ENCODE data around the gene TMEM97. TPM values are rescaled to one million over a fixed set of nuclear protein-coding genes. Genes with fewer than 3 reads are reported as not detected.

TMEM97 gene
- total RNA-seq, 1 donor from 2014 or later, result 13.6 TPM

DNA sequence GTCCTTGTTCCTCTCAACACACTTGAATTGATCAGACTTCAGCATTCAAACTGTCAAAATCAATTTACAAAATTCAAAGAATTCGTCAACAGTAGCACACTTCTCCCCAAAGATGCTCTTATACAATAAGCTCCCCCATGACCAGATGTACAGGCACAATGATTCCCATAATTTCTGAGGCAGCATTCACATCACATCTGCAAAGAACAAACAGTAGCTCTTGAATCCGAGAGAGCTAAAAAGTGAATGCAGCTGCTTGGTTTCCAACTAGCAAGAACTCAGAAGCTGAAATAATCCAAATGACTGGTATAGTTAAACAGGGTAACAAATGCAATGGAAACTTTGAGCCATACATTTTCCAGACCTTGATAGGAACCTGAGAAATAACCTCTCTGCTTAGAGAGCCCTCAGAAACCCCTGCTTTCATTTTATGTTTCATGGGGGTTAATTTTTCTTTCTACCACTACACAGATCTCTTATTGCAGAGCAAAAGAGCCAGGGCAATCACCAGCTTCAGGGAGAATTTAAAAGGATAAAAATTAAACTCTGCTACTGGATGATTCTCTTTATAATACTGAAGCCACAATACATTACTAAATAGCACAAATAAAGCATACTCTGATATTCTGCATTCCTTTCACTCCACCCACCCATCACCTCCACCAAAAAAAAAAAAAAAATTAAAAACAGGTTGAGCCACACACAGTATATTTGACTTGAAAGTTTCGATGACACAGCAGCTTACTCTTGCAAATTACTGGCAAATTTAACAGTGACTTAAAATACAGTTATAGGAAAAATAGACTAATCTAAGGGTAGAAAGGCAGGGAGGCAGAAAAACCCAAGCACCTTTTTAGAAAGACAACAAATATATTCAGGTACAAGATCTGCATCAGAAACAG, 23.1 kb upstream of the TMEM97 start:
- TF ChIP-seq, protein P1, sequence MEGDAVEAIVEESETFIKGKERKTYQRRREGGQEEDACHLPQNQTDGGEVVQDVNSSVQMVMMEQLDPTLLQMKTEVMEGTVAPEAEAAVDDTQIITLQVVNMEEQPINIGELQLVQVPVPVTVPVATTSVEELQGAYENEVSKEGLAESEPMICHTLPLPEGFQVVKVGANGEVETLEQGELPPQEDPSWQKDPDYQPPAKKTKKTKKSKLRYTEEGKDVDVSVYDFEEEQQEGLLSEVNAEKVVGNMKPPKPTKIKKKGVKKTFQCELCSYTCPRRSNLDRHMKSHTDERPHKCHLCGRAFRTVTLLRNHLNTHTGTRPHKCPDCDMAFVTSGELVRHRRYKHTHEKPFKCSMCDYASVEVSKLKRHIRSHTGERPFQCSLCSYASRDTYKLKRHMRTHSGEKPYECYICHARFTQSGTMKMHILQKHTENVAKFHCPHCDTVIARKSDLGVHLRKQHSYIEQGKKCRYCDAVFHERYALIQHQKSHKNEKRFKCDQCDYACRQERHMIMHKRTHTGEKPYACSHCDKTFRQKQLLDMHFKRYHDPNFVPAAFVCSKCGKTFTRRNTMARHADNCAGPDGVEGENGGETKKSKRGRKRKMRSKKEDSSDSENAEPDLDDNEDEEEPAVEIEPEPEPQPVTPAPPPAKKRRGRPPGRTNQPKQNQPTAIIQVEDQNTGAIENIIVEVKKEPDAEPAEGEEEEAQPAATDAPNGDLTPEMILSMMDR (IDR thresholded peaks at IDR 0.05), result no peak
- no peaks in the 10 kb centered on the region for H3K9me3 Mint-ChIP-seq (ENCODE audit: low read depth)
- H3K4me3 Mint-ChIP-seq (ENCODE audit: unreplicated experiment), result no peak overlapping the region
- no peaks in the 10 kb centered on the region for H3K36me3 Mint-ChIP-seq (ENCODE audit: low read depth)
- peaks cover 7% of the 10 kb centered on the region for H3K4me1 Mint-ChIP-seq (ENCODE audit: low read depth)
- DNase-seq (ENCODE audit: low spot score), result no peak
- no peaks in the 10 kb centered on the region for H3K27me3 Mint-ChIP-seq (ENCODE audit: low read depth)
- no peak overlapping the region for H3K27ac Mint-ChIP-seq (ENCODE audit: unreplicated experiment)

DNA sequence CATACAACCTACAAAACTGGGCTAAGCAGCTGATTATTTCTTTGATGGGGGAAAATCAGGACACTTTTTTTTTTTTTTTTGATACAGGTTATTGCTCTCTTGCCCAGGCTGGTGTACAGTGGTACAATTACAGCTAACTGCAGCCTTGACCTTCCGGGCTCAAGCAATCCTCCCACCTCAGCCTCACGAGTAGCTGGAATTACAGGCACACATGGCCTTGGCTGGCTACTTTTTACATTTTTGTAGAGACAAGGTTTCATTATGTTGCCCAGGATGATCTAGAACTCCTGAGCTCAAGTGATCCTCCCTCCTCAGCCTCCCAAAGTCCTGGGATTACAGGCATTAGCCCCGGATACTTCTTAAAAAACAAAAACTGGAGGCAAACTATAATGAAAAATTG, 20.6 kb upstream of the TMEM97 start:
- TF ChIP-seq, protein P1 (IDR thresholded peaks at IDR 0.05), result no peak
- Mint-ChIP-seq H3K27me3 (ENCODE audit: low read depth) (no peaks in the 10 kb centered on the region), H3K9me3 (ENCODE audit: low read depth) (no peaks in the 10 kb centered on the region), H3K4me3 (ENCODE audit: unreplicated experiment) (no peak overlapping the region), H3K36me3 (ENCODE audit: low read depth) (no peaks in the 10 kb centered on the region), H3K27ac (ENCODE audit: unreplicated experiment) (no peak overlapping the region), H3K4me1 (ENCODE audit: low read depth) (peaks cover 4% of the 10 kb centered on the region)
- no peak for DNase-seq (ENCODE audit: low spot score)

DNA sequence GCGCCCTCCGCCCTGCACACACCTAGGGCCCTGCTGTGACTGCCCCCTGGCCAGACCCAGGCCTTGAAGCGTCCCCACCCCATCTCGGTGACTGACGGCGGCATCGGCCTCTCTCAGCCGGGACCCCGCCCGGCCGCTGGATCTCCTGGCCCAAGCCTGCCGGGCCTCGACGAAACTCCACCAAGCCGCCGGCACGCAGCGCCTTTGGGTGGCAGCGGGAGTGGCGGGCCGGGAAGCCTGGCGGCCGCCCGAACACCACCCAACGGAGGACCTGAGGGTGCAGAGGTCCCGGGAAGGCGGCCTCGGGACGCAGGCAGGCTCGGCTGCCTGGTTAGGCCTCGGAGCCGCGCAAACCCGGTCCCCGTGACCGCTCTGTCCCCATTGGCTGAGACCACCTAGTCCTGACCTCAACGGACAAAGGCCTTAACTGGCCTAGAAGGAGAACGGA, 12.0 kb upstream of the TMEM97 start:
- Mint-ChIP-seq H3K27me3 (ENCODE audit: low read depth) (no peaks in the 10 kb centered on the region), H3K9me3 (ENCODE audit: low read depth) (no peaks in the 10 kb centered on the region), H3K27ac (ENCODE audit: unreplicated experiment) (no peak overlapping the region), H3K36me3 (ENCODE audit: low read depth) (no peaks in the 10 kb centered on the region), H3K4me1 (ENCODE audit: low read depth) (no peaks in the 10 kb centered on the region), H3K4me3 (ENCODE audit: unreplicated experiment) (no peak overlapping the region)
- DNase-seq (ENCODE audit: low spot score), result no peak
- TF ChIP-seq, protein P1 (IDR thresholded peaks at IDR 0.05), result no peak

- TF ChIP-seq, protein P1 (IDR thresholded peaks at IDR 0.05), result no peak
- H3K36me3 Mint-ChIP-seq (ENCODE audit: low read depth), result no peaks in the 10 kb centered on the region
- H3K27me3 Mint-ChIP-seq (ENCODE audit: low read depth), result peaks cover 2% of the 10 kb centered on the region
- no peak overlapping the region for H3K27ac Mint-ChIP-seq (ENCODE audit: unreplicated experiment)
- peaks cover 9% of the 10 kb centered on the region for H3K4me1 Mint-ChIP-seq (ENCODE audit: low read depth)
- H3K9me3 Mint-ChIP-seq (ENCODE audit: low read depth), result no peaks in the 10 kb centered on the region
- no peak for DNase-seq (ENCODE audit: low spot score)
- no peak overlapping the region for H3K4me3 Mint-ChIP-seq (ENCODE audit: unreplicated experiment)
Observed at GRCh38 chr17:28313841-28314240, 5.2 kb upstream of the TMEM97 start.

DNA sequence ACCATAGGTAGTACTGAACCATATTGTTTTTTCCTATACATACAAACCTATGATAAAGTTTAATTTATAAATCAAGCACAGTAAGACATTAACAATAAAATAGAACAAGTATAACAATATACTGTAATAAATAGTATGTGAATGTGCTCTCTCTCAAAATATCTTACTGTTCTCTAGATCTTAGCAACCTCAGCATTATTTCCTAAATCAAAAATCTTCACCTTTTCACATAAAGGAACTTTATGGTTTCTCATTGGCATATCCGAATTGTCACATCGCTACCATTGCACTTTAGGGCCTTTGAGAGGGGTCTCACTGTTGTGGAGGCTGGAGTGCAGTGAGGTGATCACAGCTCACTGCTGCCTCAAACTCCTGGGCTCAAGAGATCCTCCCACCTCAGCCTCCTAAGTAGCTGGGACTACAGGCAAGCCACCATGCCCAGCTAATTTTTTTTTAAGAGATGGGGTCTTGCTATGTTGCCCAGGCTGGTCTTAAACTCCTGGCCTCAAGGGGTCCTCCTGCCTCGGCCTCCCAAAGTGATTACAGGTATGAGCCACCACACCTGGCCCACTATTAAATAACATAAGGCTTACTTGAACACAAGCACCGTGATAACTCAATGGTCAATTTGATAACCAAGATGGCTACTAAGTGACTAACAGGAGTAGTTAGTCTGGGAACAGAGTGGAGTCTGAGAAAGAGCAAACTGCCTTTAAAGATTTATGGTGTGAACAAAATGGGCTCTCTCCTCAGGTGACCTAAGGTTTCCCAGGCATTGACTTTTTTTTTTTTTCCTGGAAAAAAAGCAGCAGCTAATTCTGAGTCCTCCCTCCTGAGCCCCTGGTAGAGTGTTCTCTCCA, 2.9 kb upstream of the TMEM97 start:
- no peak overlapping the region for H3K4me3 Mint-ChIP-seq (ENCODE audit: unreplicated experiment)
- H3K27me3 Mint-ChIP-seq (ENCODE audit: low read depth), result peaks cover 2% of the 10 kb centered on the region
- H3K36me3 Mint-ChIP-seq (ENCODE audit: low read depth), result no peaks in the 10 kb centered on the region
- TF ChIP-seq, protein P1 (IDR thresholded peaks at IDR 0.05), result no peak
- H3K27ac Mint-ChIP-seq (ENCODE audit: unreplicated experiment), result no peak overlapping the region
- no peaks in the 10 kb centered on the region for H3K9me3 Mint-ChIP-seq (ENCODE audit: low read depth)
- H3K4me1 Mint-ChIP-seq (ENCODE audit: low read depth), result peaks cover 25% of the 10 kb centered on the region
- no peak for DNase-seq (ENCODE audit: low spot score)

Data from chondrocyte (in vitro differentiated cells).